HT-29 (cell line): ENCODE results near the gene CUL7. TPM values are rescaled to one million over a fixed set of nuclear protein-coding genes. Genes with fewer than 3 reads are reported as not detected.
"Not testable (repeated sequence)": the region's sequence is repeated elsewhere in the genome, so short reads cannot be mapped to it uniquely, and the experiment has no call there.

Source experiments
- DNase-seq: peaks from one replicate; pipeline ENCODE4 v3.0.0-alpha.2; 2015; ENCODE audit warnings: low spot score
- total RNA-seq: library from RNA; depleted of rRNA; stranded (reverse); fragments of >200 nt; shearing (Covaris generic); gene quantifications from 2 replicates; pipeline ENCODE4 v1.2.3, GENCODE V29; 2014; rRNA removed

CUL7 gene
- total RNA-seq, result 20.9 and 21.1 TPM in 2 replicates

DNA sequence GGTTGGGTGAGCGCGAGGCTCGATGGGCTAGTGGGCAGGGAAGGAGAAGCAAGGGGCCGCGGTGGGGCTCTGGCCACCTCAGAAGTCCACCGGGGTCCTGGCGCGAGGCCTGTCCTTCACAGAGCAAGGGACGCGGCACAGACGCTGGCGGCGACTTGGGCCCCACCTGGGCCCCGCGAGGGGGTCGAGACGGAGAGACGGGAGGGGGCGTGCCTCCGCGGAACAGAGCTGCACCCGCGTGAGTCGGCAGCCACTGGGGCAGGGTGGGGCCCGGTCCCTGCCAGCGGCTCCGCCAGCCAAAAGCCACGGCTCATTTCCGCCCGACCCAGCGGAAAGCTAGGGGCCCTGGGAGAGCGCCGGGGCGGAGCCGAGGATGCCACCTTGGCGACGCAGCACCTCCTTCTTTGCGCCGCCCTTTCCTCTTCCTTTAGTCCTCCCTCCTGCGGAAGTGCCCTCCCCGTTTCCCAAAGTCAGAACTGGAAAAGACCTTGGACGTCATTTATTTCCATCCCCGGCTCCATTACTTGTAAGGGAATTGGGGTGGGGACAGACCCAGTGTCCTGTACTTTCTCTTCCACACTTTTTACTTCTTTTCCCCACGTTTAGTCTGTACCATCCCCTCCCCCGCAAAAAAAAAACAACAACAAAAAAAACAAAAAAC lies at the start of gene CUL7:
Gene CUL7, minus strand, starts transcription at position 307 of the 661 bp plus-strand sequence. CDS start 1,063 bp downstream, outside the sequence.
- peak; percentile 96 for DNase-seq

DNA sequence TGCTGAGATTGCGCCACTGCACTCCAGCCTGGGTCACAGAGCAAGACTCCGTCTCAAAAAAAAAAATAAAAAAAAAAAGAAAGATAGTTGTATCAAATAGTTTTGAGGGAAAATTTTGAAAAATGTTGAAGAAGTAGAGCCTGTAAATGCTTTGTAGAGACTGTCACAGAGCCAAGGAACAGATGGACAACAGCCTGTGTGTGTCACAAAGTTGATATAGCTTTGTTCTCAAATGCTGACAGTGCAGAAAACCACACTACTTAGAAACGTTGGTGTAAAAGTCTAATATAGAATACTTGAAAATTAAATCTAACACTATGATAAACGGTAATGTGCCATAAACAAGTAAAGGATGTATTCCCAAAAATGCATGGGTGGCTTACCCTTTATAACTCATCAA lies 47.8 kb upstream of the CUL7 start:
- DNase-seq, result no peak

GRCh38 chr6:43097502-43097901 lies 43.9 kb upstream of the CUL7 start:
- no peak for DNase-seq

- DNase-seq, result no peak
Observed at GRCh38 chr6:43097098-43097489, 43.4 kb upstream of the CUL7 start.

DNA sequence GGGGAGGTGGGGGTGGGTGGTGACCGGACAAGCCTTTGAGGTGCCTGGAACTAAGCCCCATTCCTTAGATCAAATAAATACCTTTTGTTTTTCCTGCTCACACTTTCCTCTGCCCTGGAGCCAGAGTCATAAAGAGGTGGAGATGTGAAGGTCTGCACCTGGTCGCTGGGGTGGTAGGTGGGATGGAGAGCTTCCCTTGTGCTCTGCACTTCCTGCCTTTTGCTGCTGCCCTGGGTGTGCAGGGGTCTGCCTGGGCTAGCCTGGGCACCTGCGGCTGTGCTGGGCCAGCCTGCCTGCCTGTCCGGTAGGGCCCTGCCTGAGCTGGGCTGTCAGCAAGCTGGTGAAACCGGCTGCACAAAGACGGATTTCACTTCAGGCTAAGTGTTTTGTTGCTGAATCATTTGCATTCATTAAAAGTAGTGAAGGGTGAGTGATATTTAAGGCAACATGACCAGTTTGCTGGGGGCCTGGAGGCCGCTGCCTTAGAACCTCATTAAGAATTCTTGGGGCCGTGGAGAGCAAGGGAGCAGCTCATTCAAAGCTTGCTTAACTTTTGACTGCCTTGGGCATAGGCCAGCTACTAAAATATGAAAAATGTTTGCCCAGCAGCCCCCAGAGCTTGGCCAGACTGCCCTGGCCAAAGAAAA lies 42.9 kb upstream of the CUL7 start:
- peak; percentile 82 for DNase-seq

GRCh38 chr6:43095939-43096338 lies 42.3 kb upstream of the CUL7 start:
- DNase-seq, result peak; percentile 43

GRCh38 chr6:43093436-43094289 lies 40.0 kb upstream of the CUL7 start:
- DNase-seq, result peak; percentile 2

- DNase-seq, result no peak
Observed at GRCh38 chr6:43092635-43093034, 39.0 kb upstream of the CUL7 start.

- DNase-seq, result no peak
Observed at GRCh38 chr6:43091436-43091991, 37.9 kb upstream of the CUL7 start.

- DNase-seq, result no peak
Observed at GRCh38 chr6:43091020-43091419, 37.4 kb upstream of the CUL7 start.

DNA sequence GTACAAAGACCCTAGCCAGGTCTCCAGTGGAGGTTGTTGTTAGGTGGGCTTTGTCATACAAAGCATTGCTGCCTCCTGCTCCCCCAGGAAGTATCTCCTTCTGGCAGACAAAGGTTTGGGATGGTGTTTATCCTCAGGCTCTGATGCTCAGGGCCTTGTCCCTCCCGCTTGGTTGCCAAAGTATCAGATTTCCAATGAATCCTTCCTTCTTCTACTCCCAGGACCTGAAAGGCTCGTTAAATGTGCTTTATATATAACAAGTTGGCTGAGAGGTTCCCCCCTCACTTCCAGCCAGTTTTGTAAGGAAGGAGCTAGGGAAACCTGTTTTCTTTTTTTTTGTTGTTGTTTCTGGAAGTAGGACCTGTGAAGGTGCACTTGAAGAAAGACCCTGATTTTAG lies 36.9 kb upstream of the CUL7 start:
- DNase-seq, result peak; percentile 28

- DNase-seq, result peak; percentile 20
Observed at GRCh38 chr6:43089874-43090558, 36.4 kb upstream of the CUL7 start.

DNA sequence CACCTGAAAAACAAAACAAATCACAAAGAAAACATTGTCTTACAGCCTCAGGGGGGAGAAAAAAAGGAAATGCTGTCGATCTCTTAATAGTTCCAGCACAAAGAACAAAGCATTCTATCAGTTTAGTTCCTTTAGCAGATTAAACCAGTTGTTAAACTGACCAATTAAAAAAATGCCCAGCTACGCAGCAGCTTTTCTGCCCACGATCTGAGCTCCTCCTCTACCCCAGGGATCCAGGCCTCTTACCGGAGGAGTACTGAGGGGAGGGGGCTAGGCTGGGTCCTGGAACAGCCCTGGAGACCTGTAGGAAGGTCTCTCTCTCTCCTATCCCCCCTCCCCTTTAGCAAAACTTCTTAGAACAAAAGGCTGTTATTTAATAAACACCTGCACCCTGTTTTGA lies 35.8 kb upstream of the CUL7 start:
- no peak for DNase-seq

- DNase-seq, result peak; percentile 7
Observed at GRCh38 chr6:43088654-43089056, 35.0 kb upstream of the CUL7 start.

DNA sequence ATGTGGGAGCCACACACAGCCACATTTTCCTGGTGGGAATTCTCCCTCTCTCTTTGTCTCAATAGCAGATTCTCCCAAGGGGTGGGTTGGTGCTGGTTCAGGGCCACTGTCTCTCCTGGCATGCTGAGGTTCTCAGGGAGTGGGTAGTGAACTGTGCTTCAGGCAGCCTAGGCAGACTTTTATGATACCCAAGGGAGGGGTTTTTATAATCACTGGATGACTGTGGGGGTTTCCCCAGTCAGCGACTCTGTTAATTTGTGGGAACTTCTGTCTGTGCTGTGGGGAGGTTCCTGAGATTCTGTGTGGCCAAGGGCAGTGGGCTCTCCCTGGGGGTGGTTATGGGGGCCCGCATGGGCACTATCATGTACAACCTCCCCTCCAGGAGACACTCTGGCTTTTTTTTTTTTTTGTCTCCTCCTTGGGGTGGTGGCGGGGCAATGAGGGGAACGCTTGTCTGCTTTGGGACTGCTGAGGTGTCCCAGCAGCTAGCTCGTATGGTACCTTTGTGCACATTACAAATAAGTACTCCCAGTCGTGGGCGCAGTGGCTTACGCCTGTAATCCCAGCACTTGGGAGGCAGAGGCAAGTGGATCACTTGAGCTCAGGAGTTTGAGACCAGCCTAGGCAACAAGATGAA lies 32.5 kb upstream of the CUL7 start:
- DNase-seq, result no peak

DNA sequence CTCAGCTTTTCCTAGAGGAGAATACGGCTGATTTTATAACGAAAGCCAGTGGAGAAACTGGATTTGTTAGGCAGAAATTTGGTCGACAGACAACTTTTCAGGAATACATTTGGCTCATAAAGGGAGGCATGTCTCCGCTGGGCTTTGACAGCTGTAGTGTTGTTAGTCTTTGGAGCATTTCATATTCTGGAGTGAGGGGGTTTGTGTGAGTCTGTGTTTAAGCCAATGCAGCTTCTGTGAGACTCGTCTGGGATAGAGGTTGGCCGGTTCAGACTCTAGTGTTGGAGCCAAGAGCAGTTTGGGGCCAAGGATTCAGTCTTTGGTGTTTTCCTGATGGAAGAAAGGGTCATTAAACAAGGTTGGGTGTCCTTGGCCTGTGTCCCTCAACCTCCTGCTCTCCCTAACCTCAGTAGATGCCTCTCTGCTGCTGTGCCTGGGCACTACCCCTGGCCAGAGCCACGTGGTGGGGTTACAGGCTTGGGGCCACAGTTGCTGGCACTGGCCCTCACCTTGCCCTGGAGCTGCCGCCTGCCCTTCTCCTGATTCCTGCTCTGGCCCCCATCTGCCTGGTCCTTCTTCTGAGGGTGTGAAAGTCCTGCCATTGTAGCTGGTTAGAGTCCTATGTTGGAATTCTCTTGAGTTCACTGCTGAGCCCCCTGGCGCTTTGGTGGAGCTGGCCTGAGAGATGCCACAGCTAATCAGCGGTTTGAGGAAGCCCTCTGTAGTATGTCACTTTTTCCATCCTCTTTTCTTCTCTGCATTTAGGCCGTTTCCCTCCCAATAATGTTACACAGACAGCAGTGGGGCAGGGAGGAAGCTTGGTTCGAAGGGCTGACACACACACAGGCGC lies 29.4 kb upstream of the CUL7 start:
- no peak for DNase-seq

- not testable (repeated sequence) for DNase-seq
Observed at GRCh38 chr6:43081922-43082321, 28.3 kb upstream of the CUL7 start.

GRCh38 chr6:43081043-43081442 lies 27.4 kb upstream of the CUL7 start:
- DNase-seq, result no peak

- DNase-seq, result no peak
Observed at GRCh38 chr6:43078691-43079090, 25.0 kb upstream of the CUL7 start.

GRCh38 chr6:43077981-43078511 lies 24.4 kb upstream of the CUL7 start:
- DNase-seq, result no peak
